GM19468 (cell line): ENCODE results near the gene FKRP.

ENCODE experiments used
- ATAC-seq: cut with Tn5 transposase; IDR thresholded peaks from one replicate; pipeline ENCODE4 v1.9.1; 2021; ENCODE audit warnings: mild to moderate bottlenecking, moderate library complexity, moderate number of reproducible peaks; ENCODE audit not compliant: unreplicated experiment; ENCODE audit errors: extremely low read depth

The FKRP gene

GRCh38 chr19:46730595-46730994 is 15.3 kb upstream of the FKRP start:
- ATAC-seq = no peak

GRCh38 chr19:46731007-46731501 is 14.8 kb upstream of the FKRP start:
- ATAC-seq = no peak

GRCh38 chr19:46731584-46731983 is 14.3 kb upstream of the FKRP start:
- ATAC-seq = no peak

GRCh38 chr19:46732172-46732938 is 13.5 kb upstream of the FKRP start:
- ATAC-seq = no peak

GRCh38 chr19:46732966-46733689 is 12.7 kb upstream of the FKRP start:
- no peak for ATAC-seq

- ATAC-seq = no peak
Measured at GRCh38 chr19:46733690-46734292, 12.1 kb upstream of the FKRP start.

- no peak for ATAC-seq
Measured at GRCh38 chr19:46736531-46737297, 9.1 kb upstream of the FKRP start.

- ATAC-seq = no peak
Measured at GRCh38 chr19:46737298-46737654, 8.6 kb upstream of the FKRP start.

- no peak for ATAC-seq
Measured at GRCh38 chr19:46737761-46738171, 8.1 kb upstream of the FKRP start.

- no peak for ATAC-seq
Measured at GRCh38 chr19:46739290-46739771, 6.5 kb upstream of the FKRP start.

GRCh38 chr19:46741447-46741846 is 4.4 kb upstream of the FKRP start:
- ATAC-seq = no peak

GRCh38 chr19:46742926-46743480 is 2.9 kb upstream of the FKRP start:
- no peak for ATAC-seq

- no peak for ATAC-seq
Measured at GRCh38 chr19:46744005-46744691, 1.7 kb upstream of the FKRP start.

GRCh38 chr19:46745030-46745429 is 827 bp upstream of the FKRP start:
- ATAC-seq = no peak

GRCh38 chr19:46746281-46747057 is 612 bp downstream of the FKRP start, which contains the start of gene STRN4:
Gene STRN4, minus strand, starts transcription at chr19:46746450. Its CDS starts 20 bp downstream, at chr19:46746430.
- ATAC-seq = no peak

- no peak for ATAC-seq
Measured at GRCh38 chr19:46748325-46749109, 2.7 kb downstream of the FKRP start.

GRCh38 chr19:46753420-46754155 is 7.7 kb downstream of the FKRP start:
- ATAC-seq = no peak
